GM13977 (cell line): ENCODE data around the gene TOP2A.
"Not testable (repeated sequence)": the region's sequence is repeated elsewhere in the genome, so short reads cannot be mapped to it uniquely, and the experiment has no call there.

ENCODE experiments used
- DNase-seq: peaks from one replicate; pipeline ENCODE4 v3.0.0; 2012; ENCODE audit warnings: low spot score
- CTCF ChIP-seq: IDR thresholded peaks from 2 replicates; pipeline ENCODE4 v1.5.1; 2012; ENCODE audit warnings: mild to moderate bottlenecking, control low read depth; ENCODE audit not compliant: insufficient read depth; ENCODE audit errors: extremely low read depth, missing control alignments
- in situ Hi-C: fragments of 300-500 bp; cut with MboI; formaldehyde crosslinking; loops from one replicate; pipeline ENCODE4 v1.12.0; 2022; ENCODE audit warnings: low sequenced_read_pairs, low pct_unique_long_range_greater_than_20kb, mixed read lengths, inconsistent platforms; ENCODE audit not compliant: unreplicated experiment

TOP2A gene

GRCh38 chr17:40377832-40378231 is 39.9 kb downstream of the TOP2A start:
- DNase-seq, result no peak
- in situ Hi-C loops, result no loop called here
- TF ChIP-seq CTCF, result no peak

GRCh38 chr17:40376541-40376940 is 41.2 kb downstream of the TOP2A start:
- in situ Hi-C loops, DNase-seq: not testable (repeated sequence)

- in situ Hi-C loops, DNase-seq: not testable (repeated sequence)
Observed at GRCh38 chr17:40375786-40376185, 41.9 kb downstream of the TOP2A start.

GRCh38 chr17:40374821-40375498 is 42.7 kb downstream of the TOP2A start:
- DNase-seq, result no peak
- TF ChIP-seq CTCF, result no peak
- in situ Hi-C loops, result no loop called here

GRCh38 chr17:40373999-40374398 is 43.7 kb downstream of the TOP2A start:
- no peak for TF ChIP-seq CTCF
- in situ Hi-C loops, result no loop called here
- DNase-seq, result no peak

GRCh38 chr17:40373324-40373723 is 44.4 kb downstream of the TOP2A start:
- no peak for DNase-seq
- in situ Hi-C loops, result no loop called here
- no peak for TF ChIP-seq CTCF

DNA sequence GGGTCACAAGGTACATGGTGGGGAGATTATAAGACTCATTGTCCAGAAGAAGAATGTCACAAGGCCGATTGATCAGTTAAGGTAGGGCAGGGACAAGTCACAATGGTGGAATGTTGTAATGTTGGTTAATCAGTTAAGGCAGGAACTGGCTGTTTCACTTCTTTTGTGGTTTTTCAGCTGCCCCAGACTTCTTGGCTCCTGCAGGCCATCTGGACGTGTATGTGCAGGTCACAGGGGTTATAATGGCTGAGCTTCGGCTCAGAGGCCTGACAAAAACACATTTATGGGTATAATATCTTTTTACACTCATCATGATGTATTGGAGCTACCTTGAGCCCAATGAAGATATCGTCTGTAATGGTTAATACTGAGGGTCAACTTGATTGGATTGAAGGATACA is 45.1 kb downstream of the TOP2A start:
- in situ Hi-C loops, DNase-seq: not testable (repeated sequence)

DNA sequence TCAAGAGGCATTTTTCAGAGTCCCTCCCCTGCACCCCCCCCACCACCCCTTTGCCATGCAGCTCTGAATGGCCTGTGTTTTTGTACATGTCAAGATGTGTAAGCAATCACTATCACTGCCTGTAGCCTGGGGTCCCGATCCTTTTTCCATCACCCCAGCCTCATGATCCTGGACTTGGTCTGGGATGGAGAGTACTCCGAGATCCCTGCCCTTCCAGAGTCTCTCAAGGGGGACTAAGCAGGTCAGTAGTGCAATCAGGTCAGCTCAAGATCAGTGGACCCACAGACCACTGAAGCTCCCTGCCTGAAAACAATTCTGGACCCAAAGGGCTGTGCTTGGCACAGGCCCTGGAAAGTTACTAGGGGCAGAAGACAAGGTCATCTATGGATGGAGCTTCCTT is 45.7 kb downstream of the TOP2A start:
- no peak for TF ChIP-seq CTCF
- in situ Hi-C loops, result no loop called here
- DNase-seq, result no peak
